Measurements from ENCODE around the gene COX7C. TPM values are rescaled to one million over a fixed set of nuclear protein-coding genes. Genes with fewer than 3 reads are reported as not detected.
"Not testable (repeated sequence)": the region's sequence is repeated elsewhere in the genome, so short reads cannot be mapped to it uniquely, and the experiment has no call there.

The COX7C gene, protein sequence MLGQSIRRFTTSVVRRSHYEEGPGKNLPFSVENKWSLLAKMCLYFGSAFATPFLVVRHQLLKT
- total RNA-seq = 100 to 1,000 TPM; 616 to 647 TPM
- 727 TPM for polyA plus RNA-seq

DNA sequence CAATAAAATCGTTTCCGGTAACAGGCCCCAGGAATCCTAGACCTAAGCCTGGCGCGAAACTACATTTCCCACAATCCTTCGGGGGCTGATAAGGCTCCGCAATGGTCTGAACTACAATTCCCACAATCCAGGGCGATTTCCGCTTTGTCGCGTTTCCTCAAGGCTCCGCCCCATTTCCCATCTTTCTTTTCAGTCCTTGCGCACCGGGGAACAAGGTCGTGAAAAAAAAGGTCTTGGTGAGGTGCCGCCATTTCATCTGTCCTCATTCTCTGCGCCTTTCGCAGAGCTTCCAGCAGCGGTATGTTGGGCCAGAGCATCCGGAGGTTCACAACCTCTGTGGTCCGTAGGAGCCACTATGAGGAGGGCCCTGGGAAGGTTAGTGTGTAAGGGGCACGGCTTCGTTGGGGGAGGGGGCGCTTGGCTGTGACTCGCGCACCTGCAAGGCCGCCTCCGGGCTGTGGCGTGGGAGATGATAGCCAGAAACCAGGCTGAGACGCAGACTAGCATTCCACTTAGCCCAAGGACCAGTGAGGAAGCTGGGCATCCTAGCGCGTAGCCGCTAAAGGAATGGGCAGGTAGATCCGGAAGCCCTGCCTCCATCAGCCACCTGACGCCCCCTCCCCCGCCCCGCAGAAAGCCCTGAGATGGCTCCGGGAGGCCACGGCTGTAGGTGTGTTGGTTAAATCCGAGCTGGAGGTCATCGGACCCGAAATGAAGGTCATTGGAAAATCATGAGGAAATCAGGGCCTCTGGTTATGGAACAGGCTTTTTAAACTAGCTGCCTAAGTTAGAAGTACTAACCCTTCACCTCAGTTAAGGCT lies at the start of gene COX7C:
Gene COX7C, plus strand, starts transcription at position 186 of the 821 bp plus-strand sequence. Its CDS starts 115 bp downstream, at position 301.
- DNase-seq = peak; percentile 81 to 95 (median 94)
- H3K4me3 ChIP-seq (ENCODE audit: low read length) = peak within 1 kb of the TSS; percentile 91
- H3K4me1 ChIP-seq (ENCODE audit: insufficient read depth, low read length) = peaks cover 11% of the 10 kb centered on the region
- ChIA-PET POLR2A (interaction anchor here (1.3 kb wide), 1 partner anchor 9 kb away, joined by 5 read pairs; no protein-coding TSS in a partner anchor), CTCF (no interaction called here)
- peaks cover 0 to 4% (median 0%) of the 10 kb centered on the region in 5 donors for H3K9me3 Mint-ChIP-seq
- H3K27ac ChIP-seq (ENCODE audit: low read depth, low read length) = peak within 1 kb of the TSS; percentile 94
- H3K27me3 ChIP-seq (ENCODE audit: insufficient read depth, low read length, poor library complexity, severe bottlenecking) = no peaks in the 10 kb centered on the region
- peaks cover 31 to 33% (median 33%) of the 10 kb centered on the region in 3 donors for H3K4me1 Mint-ChIP-seq
- H3K36me3 ChIP-seq (ENCODE audit: insufficient read depth, low read length) = peaks cover 14% of the 10 kb centered on the region
- peak within 1 kb of the TSS; percentile 95 to 100 (median 100) for H3K27ac Mint-ChIP-seq
- peaks cover 12 to 15% of the 10 kb centered on the region in 2 donors for H3K27me3 Mint-ChIP-seq
- peak within 1 kb of the TSS; percentile 98 to 100 (median 100) for H3K4me3 Mint-ChIP-seq
- peaks cover 19 to 50% (median 19%) of the 10 kb centered on the region in 3 donors for H3K36me3 Mint-ChIP-seq
- H3K9me3 ChIP-seq (ENCODE audit: low read length) = no peaks in the 10 kb centered on the region

- H3K27me3 Mint-ChIP-seq; H3K4me3 Mint-ChIP-seq; H3K9me3 Mint-ChIP-seq; DNase-seq; H3K27me3 ChIP-seq (ENCODE audit: insufficient read depth, low read length, poor library complexity, severe bottlenecking); H3K36me3 Mint-ChIP-seq; H3K36me3 ChIP-seq (ENCODE audit: insufficient read depth, low read length); H3K27ac Mint-ChIP-seq; H3K4me1 ChIP-seq (ENCODE audit: insufficient read depth, low read length); H3K9me3 ChIP-seq (ENCODE audit: low read length); H3K4me1 Mint-ChIP-seq; CTCF ChIA-PET; POLR2A ChIA-PET; H3K4me3 ChIP-seq (ENCODE audit: low read length); H3K27ac ChIP-seq (ENCODE audit: low read depth, low read length): not testable (repeated sequence)
Observed at GRCh38 chr5:86569522-86570426, 48.0 kb upstream of the COX7C start.

DNA sequence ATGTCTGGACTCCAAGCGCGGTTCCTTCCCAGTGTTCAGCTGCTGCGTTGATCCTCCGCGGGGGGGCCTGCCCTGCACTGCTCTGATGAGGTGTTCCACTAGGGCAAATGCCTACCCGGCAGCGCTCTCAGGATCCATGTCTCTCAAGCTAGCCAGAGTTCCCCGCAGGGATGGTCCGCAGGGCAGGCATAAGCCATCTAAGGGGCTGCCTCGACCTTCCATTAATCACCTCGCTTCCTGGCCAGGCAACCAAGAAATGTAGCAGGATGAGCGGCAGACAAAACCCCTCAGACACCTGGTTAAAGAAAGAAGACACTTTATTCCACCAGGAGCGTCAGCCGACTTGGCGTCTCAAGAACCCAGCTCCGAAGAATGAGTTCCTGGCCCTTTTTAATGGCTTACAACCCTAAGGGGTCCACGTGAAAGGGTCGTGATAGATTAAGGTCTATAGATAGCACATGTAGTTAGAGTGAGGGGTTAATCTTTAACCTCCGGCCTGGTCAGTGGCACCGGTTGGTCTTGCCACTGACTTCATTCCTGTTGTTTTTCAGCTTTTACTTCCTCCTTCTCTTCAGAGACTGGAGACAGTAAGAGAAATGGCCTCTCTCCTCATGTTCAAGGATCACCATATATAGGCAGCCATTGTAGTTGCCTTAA lies 47.2 kb upstream of the COX7C start:
- H3K27ac ChIP-seq (ENCODE audit: low read depth, low read length) = no peak overlapping the region
- no peaks in the 10 kb centered on the region for H3K27me3 ChIP-seq (ENCODE audit: insufficient read depth, low read length, poor library complexity, severe bottlenecking)
- no peaks in the 10 kb centered on the region for H3K36me3 ChIP-seq (ENCODE audit: insufficient read depth, low read length)
- POLR2A ChIA-PET = no interaction called here
- H3K4me3 ChIP-seq (ENCODE audit: low read length) = no peak overlapping the region
- H3K4me1 Mint-ChIP-seq = no peaks in the 10 kb centered on the region
- no peaks in the 10 kb centered on the region for H3K9me3 ChIP-seq (ENCODE audit: low read length)
- H3K27me3 Mint-ChIP-seq = peaks cover 0 to 1% of the 10 kb centered on the region in 2 donors
- no peak overlapping the region for H3K4me3 Mint-ChIP-seq
- no peak for DNase-seq
- no peaks in the 10 kb centered on the region for H3K9me3 Mint-ChIP-seq
- H3K27ac Mint-ChIP-seq = no peak overlapping the region
- no peaks in the 10 kb centered on the region for H3K36me3 Mint-ChIP-seq
- CTCF ChIA-PET = no interaction called here
- H3K4me1 ChIP-seq (ENCODE audit: insufficient read depth, low read length) = no peaks in the 10 kb centered on the region

- H3K27ac Mint-ChIP-seq; H3K4me1 ChIP-seq (ENCODE audit: insufficient read depth, low read length); H3K27me3 Mint-ChIP-seq; CTCF ChIA-PET; H3K9me3 Mint-ChIP-seq; H3K36me3 ChIP-seq (ENCODE audit: insufficient read depth, low read length); H3K27me3 ChIP-seq (ENCODE audit: insufficient read depth, low read length, poor library complexity, severe bottlenecking); H3K4me3 Mint-ChIP-seq; H3K9me3 ChIP-seq (ENCODE audit: low read length); H3K27ac ChIP-seq (ENCODE audit: low read depth, low read length); H3K36me3 Mint-ChIP-seq; H3K4me3 ChIP-seq (ENCODE audit: low read length); POLR2A ChIA-PET; DNase-seq; H3K4me1 Mint-ChIP-seq: not testable (repeated sequence)
Observed at GRCh38 chr5:86571109-86571508, 46.6 kb upstream of the COX7C start.

GRCh38 chr5:86572825-86573517 lies 44.8 kb upstream of the COX7C start:
- Histone ChIP-seq H3K4me3 (ENCODE audit: low read length) (no peak overlapping the region), H3K4me1 (ENCODE audit: insufficient read depth, low read length) (no peaks in the 10 kb centered on the region), H3K27ac (ENCODE audit: low read depth, low read length) (no peak overlapping the region), H3K9me3 (ENCODE audit: low read length) (no peaks in the 10 kb centered on the region), H3K27me3 (ENCODE audit: insufficient read depth, low read length, poor library complexity, severe bottlenecking) (no peaks in the 10 kb centered on the region), H3K36me3 (ENCODE audit: insufficient read depth, low read length) (no peaks in the 10 kb centered on the region)
- ChIA-PET CTCF (no interaction called here), POLR2A (no interaction called here)
- Mint-ChIP-seq H3K4me3 (no peak overlapping the region), H3K4me1 (no peaks in the 10 kb centered on the region), H3K27ac (no peak overlapping the region), H3K36me3 (no peaks in the 10 kb centered on the region), H3K9me3 (no peaks in the 10 kb centered on the region), H3K27me3 (peaks cover 0 to 7% of the 10 kb centered on the region in 2 donors)
- no peak for DNase-seq

DNA sequence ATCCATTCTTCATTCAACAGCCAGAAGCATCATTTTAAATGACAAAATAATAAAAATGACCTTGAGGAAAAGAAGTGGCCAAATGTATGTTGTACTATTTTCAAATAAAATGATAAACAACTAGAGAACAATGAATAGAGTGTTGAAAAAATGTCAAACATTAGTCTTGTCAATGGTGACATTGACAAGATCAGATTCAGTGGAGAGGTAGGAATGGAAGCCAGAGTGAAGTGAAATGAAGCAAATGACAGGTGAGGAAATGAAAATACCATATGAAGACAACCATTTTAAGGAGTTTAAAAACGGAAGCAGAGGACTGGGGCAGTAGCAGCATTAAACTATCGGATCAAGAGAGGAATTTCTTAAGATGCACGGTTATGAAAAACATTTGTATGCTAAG lies 38.2 kb upstream of the COX7C start:
- H3K4me1 ChIP-seq (ENCODE audit: insufficient read depth, low read length) = no peaks in the 10 kb centered on the region
- H3K9me3 ChIP-seq (ENCODE audit: low read length) = no peaks in the 10 kb centered on the region
- DNase-seq = no peak
- Mint-ChIP-seq H3K4me3 (no peak overlapping the region), H3K27me3 (peaks cover 0 to 25% of the 10 kb centered on the region in 2 donors), H3K36me3 (no peaks in the 10 kb centered on the region), H3K27ac (no peak overlapping the region), H3K4me1 (no peaks in the 10 kb centered on the region), H3K9me3 (peaks cover 0 to 2% (median 0%) of the 10 kb centered on the region in 5 donors)
- no peak overlapping the region for H3K27ac ChIP-seq (ENCODE audit: low read depth, low read length)
- no peak overlapping the region for H3K4me3 ChIP-seq (ENCODE audit: low read length)
- H3K27me3 ChIP-seq (ENCODE audit: insufficient read depth, low read length, poor library complexity, severe bottlenecking) = no peaks in the 10 kb centered on the region
- H3K36me3 ChIP-seq (ENCODE audit: insufficient read depth, low read length) = no peaks in the 10 kb centered on the region
- POLR2A ChIA-PET = no interaction called here
- CTCF ChIA-PET = no interaction called here

DNA sequence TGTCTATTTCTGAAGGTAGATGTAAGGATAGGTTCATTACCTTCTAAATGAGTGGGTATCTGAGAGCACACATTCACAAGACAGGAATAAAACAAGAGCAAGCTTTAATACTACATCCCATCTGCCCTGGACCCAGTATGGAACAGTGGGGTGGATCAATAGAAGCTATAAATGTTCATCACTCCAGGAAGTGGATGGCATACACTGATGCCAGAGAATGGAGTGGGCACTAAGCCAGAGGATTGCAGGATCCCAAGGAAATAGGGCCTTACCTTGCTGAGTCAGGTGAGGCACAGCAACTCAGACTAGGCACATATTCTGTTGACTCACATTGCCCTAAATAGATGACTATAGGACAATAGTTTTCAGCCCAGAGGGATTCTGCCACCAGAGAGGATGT lies 21.3 kb upstream of the COX7C start:
- Mint-ChIP-seq H3K9me3 (peaks cover 0 to 4% (median 0%) of the 10 kb centered on the region in 5 donors), H3K27ac (no peak overlapping the region)

More for the DNA sequence above, 21.3 kb upstream of the COX7C start:
- Histone ChIP-seq H3K4me3 (ENCODE audit: low read length) (no peak overlapping the region), H3K36me3 (ENCODE audit: insufficient read depth, low read length) (no peaks in the 10 kb centered on the region), H3K27me3 (ENCODE audit: insufficient read depth, low read length, poor library complexity, severe bottlenecking) (no peaks in the 10 kb centered on the region), H3K4me1 (ENCODE audit: insufficient read depth, low read length) (no peaks in the 10 kb centered on the region), H3K9me3 (ENCODE audit: low read length) (no peaks in the 10 kb centered on the region), H3K27ac (ENCODE audit: low read depth, low read length) (no peak overlapping the region)
- H3K36me3 Mint-ChIP-seq = no peaks in the 10 kb centered on the region
- DNase-seq = no peak
- no peaks in the 10 kb centered on the region for H3K4me1 Mint-ChIP-seq
- no peak overlapping the region for H3K4me3 Mint-ChIP-seq
- POLR2A ChIA-PET = no interaction called here
- H3K27me3 Mint-ChIP-seq = peaks cover 9 to 54% of the 10 kb centered on the region in 2 donors
- CTCF ChIA-PET = no interaction called here

Measured in CD8-positive, alpha-beta memory T cell (primary cell).